ENCODE results near the gene FAM234B.

GRCh38 chr12:13038491-13039161, 5.6 kb upstream of the FAM234B start:
- TF ChIP-seq, protein P1, sequence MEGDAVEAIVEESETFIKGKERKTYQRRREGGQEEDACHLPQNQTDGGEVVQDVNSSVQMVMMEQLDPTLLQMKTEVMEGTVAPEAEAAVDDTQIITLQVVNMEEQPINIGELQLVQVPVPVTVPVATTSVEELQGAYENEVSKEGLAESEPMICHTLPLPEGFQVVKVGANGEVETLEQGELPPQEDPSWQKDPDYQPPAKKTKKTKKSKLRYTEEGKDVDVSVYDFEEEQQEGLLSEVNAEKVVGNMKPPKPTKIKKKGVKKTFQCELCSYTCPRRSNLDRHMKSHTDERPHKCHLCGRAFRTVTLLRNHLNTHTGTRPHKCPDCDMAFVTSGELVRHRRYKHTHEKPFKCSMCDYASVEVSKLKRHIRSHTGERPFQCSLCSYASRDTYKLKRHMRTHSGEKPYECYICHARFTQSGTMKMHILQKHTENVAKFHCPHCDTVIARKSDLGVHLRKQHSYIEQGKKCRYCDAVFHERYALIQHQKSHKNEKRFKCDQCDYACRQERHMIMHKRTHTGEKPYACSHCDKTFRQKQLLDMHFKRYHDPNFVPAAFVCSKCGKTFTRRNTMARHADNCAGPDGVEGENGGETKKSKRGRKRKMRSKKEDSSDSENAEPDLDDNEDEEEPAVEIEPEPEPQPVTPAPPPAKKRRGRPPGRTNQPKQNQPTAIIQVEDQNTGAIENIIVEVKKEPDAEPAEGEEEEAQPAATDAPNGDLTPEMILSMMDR (IDR thresholded peaks at IDR 0.05), result no peak
- TF ChIP-seq POLR2A (IDR thresholded peaks at IDR 0.05), result no peak
